Activated naive CD4-positive, alpha-beta T cell (primary cell): Measurements from ENCODE around the gene NAT14.

Source experiments
- DNase-seq, 4 experiments: peaks; one replicate each; lab custom pipeline; 2025; lab: John Stamatoyannopoulos, UW

NAT14 gene

GRCh38 chr19:55453511-55454260 lies 31.3 kb upstream of the NAT14 start:
- no peak for DNase-seq

GRCh38 chr19:55454787-55455243 lies 30.2 kb upstream of the NAT14 start:
- peak in 2 of 4 experiments; percentile 32 to 36 for DNase-seq

- DNase-seq, result no peak
Measured at GRCh38 chr19:55455576-55456235, 29.3 kb upstream of the NAT14 start.

GRCh38 chr19:55456347-55456746 lies 28.6 kb upstream of the NAT14 start:
- DNase-seq, result no peak

- no peak for DNase-seq
Measured at GRCh38 chr19:55457683-55458457, 27.1 kb upstream of the NAT14 start.

GRCh38 chr19:55459551-55459949 lies 25.4 kb upstream of the NAT14 start:
- DNase-seq, result no peak

- no peak for DNase-seq
Measured at GRCh38 chr19:55459950-55460657, 24.9 kb upstream of the NAT14 start.

- DNase-seq, result no peak
Measured at GRCh38 chr19:55460670-55461258, 24.2 kb upstream of the NAT14 start.

GRCh38 chr19:55461259-55461973 lies 23.6 kb upstream of the NAT14 start, which contains the start of gene ISOC2:
TSS of gene ISOC2 (minus strand) at chr19:55461642. CDS start at chr19:55456486, 5,156 bp downstream.
- DNase-seq, result peak; percentile 99 to 100 (median 100)

GRCh38 chr19:55461974-55462626 lies 22.9 kb upstream of the NAT14 start:
- no peak for DNase-seq

- DNase-seq, result no peak
Measured at GRCh38 chr19:55462722-55463121, 22.3 kb upstream of the NAT14 start.

- no peak for DNase-seq
Measured at GRCh38 chr19:55463583-55464031, 21.4 kb upstream of the NAT14 start.

GRCh38 chr19:55464039-55464661 lies 20.8 kb upstream of the NAT14 start:
- DNase-seq, result no peak

- DNase-seq, result no peak
Measured at GRCh38 chr19:55464662-55465054, 20.3 kb upstream of the NAT14 start, which contains the start of gene C19orf85. TSS of gene C19orf85 (minus strand) at chr19:55464751. CDS start at chr19:55464554, 197 bp downstream.

- no peak for DNase-seq
Measured at GRCh38 chr19:55465460-55466240, 19.3 kb upstream of the NAT14 start.

- DNase-seq, result no peak
Measured at GRCh38 chr19:55466241-55466614, 18.8 kb upstream of the NAT14 start.

- DNase-seq, result peak; percentile 45 to 69 (median 50)
Measured at GRCh38 chr19:55467236-55468053, 17.5 kb upstream of the NAT14 start.

GRCh38 chr19:55468054-55468393 lies 17.0 kb upstream of the NAT14 start:
- no peak for DNase-seq
